WTC11 (cell line): ENCODE results near the gene OTUD3. TPM values are rescaled to one million over a fixed set of nuclear protein-coding genes. Genes with fewer than 3 reads are reported as not detected.
"Not testable (repeated sequence)": the region's sequence is repeated elsewhere in the genome, so short reads cannot be mapped to it uniquely, and the experiment has no call there.

ENCODE experiments used
- ATAC-seq: fragments of 200-7000 bp; cut with Tn5 transposase; 2 replicates; pipeline ENCODE4 v1.10.0; 2021; ENCODE audit warnings: mild to moderate bottlenecking, moderate library complexity
- CTCF ChIA-PET: fragments of 300-600 bp; sonication (Branson Sonifier 250); formaldehyde crosslinking; loops from one replicate; lab custom pipeline; 2021; ENCODE audit warnings: antibody characterized with exemption; lab: Charles Lee
- POLR2A ChIA-PET: fragments of 350-600 bp; sonication (Branson Sonifier 250); formaldehyde crosslinking; loops from one replicate; lab custom pipeline; 2021; ENCODE audit warnings: antibody characterized with exemption; lab: Charles Lee
- DNase-seq: peaks from one replicate; pipeline ENCODE4 v3.0.0; 2021; ENCODE audit warnings: low spot score
- H3K27ac Mint-ChIP-seq: 2 replicates; pipeline ENCODE4 v1.8.0; 2021; ENCODE audit warnings: mixed read lengths
- H3K27me3 Mint-ChIP-seq: 2 replicates; pipeline ENCODE4 v1.8.0; 2021; ENCODE audit warnings: low read depth, mild to moderate bottlenecking, moderate library complexity, mixed read lengths
- H3K36me3 Mint-ChIP-seq: 2 replicates; pipeline ENCODE4 v1.8.0; 2021; ENCODE audit warnings: mixed read lengths
- H3K4me1 Mint-ChIP-seq: 2 replicates; pipeline ENCODE4 v1.8.0; 2022; ENCODE audit warnings: mixed read lengths
- H3K4me3 Mint-ChIP-seq: 2 replicates; pipeline ENCODE4 v1.8.0; 2021; ENCODE audit warnings: mild to moderate bottlenecking, moderate library complexity, mixed read lengths
- H3K9me3 Mint-ChIP-seq: 2 replicates; pipeline ENCODE4 v1.8.0; 2021; ENCODE audit warnings: mixed read lengths
- AR ChIP-seq: fragments of 250-450 bp; sonication (Bioruptor Pico); IDR thresholded peaks from 2 replicates; pipeline ENCODE4 v1.9.0; 2021; ENCODE audit warnings: mild to moderate bottlenecking
- ATF2 ChIP-seq: sonication (generic); formaldehyde crosslinking; IDR thresholded peaks from 2 replicates; pipeline ENCODE4 v1.8.1; 2022; ENCODE audit warnings: low read depth, missing genetic modification reagents, borderline replicate concordance
- ATF6 ChIP-seq: sonication (generic); formaldehyde crosslinking; IDR thresholded peaks from 2 replicates; pipeline ENCODE4 v1.8.1; 2023; ENCODE audit warnings: mild to moderate bottlenecking, missing genetic modification reagents
- CDX4 ChIP-seq: fragments of 250-450 bp; sonication (Bioruptor Pico); IDR thresholded peaks from 2 replicates; pipeline ENCODE4 v1.9.0; 2021; ENCODE audit warnings: moderate library complexity, mild to moderate bottlenecking, inconsistent platforms, borderline replicate concordance
- ERG ChIP-seq: fragments of 250-450 bp; sonication (Bioruptor Pico); IDR thresholded peaks from 2 replicates; pipeline ENCODE4 v1.8.0; 2021; ENCODE audit warnings: mild to moderate bottlenecking
- ESRRA ChIP-seq: sonication (generic); formaldehyde crosslinking; IDR thresholded peaks from 2 replicates; pipeline ENCODE4 v1.8.1; 2022; ENCODE audit warnings: mild to moderate bottlenecking, missing genetic modification reagents, borderline replicate concordance
- ETV6 ChIP-seq: sonication (generic); formaldehyde crosslinking; IDR thresholded peaks from 2 replicates; pipeline ENCODE4 v1.8.1; 2022; ENCODE audit warnings: mild to moderate bottlenecking, missing genetic modification reagents
- GRHL2 ChIP-seq: fragments of 250-450 bp; sonication (Bioruptor Pico); IDR thresholded peaks from 2 replicates; pipeline ENCODE4 v1.8.0; 2022; ENCODE audit warnings: mild to moderate bottlenecking, moderate library complexity; ENCODE audit not compliant: insufficient replicate concordance, severe bottlenecking
- JAZF1 ChIP-seq: fragments of 250-450 bp; sonication (Bioruptor Pico); IDR thresholded peaks from 2 replicates; pipeline ENCODE4 v1.9.0; 2021; ENCODE audit warnings: moderate library complexity, mild to moderate bottlenecking, inconsistent platforms
- MYBL2 ChIP-seq: sonication (generic); formaldehyde crosslinking; IDR thresholded peaks from 2 replicates; pipeline ENCODE4 v1.8.1; 2023; ENCODE audit warnings: mild to moderate bottlenecking, moderate library complexity, missing genetic modification reagents
- NFE2L1 ChIP-seq: sonication (generic); formaldehyde crosslinking; IDR thresholded peaks from 2 replicates; pipeline ENCODE4 v1.8.1; 2023; ENCODE audit warnings: missing genetic modification reagents
- NR3C1 ChIP-seq: sonication (generic); formaldehyde crosslinking; conservative IDR thresholded peaks from 2 replicates; pipeline ENCODE4 v1.8.1; 2023; ENCODE audit warnings: low read depth, mild to moderate bottlenecking, missing genetic modification reagents
- PRRX2 ChIP-seq: fragments of 250-450 bp; sonication (Bioruptor Pico); IDR thresholded peaks from 2 replicates; pipeline ENCODE4 v1.8.0; 2021; ENCODE audit warnings: mild to moderate bottlenecking
- ZBTB21 ChIP-seq: sonication (generic); formaldehyde crosslinking; IDR thresholded peaks from 2 replicates; pipeline ENCODE4 v1.8.1; 2023; ENCODE audit warnings: mild to moderate bottlenecking, missing genetic modification reagents, borderline replicate concordance
- ZMAT4 ChIP-seq: fragments of 250-450 bp; sonication (Bioruptor Pico); IDR thresholded peaks from 2 replicates; pipeline ENCODE4 v1.9.0; 2021; ENCODE audit warnings: mild to moderate bottlenecking
- ZNF396 ChIP-seq: fragments of 250-450 bp; sonication (Bioruptor Pico); IDR thresholded peaks from 2 replicates; pipeline ENCODE4 v1.8.0; 2021; ENCODE audit warnings: mild to moderate bottlenecking, moderate library complexity, borderline replicate concordance
- ZNF512 ChIP-seq: sonication (generic); formaldehyde crosslinking; IDR thresholded peaks from 2 replicates; pipeline ENCODE4 v1.8.1; 2022; ENCODE audit warnings: missing genetic modification reagents, borderline replicate concordance
- ZSCAN18 ChIP-seq: fragments of 250-450 bp; sonication (Bioruptor Pico); IDR thresholded peaks from 2 replicates; pipeline ENCODE4 v2.1.2; 2022; ENCODE audit warnings: mild to moderate bottlenecking, moderate library complexity
- total RNA-seq: library from RNA; stranded (reverse); gene quantifications from 3 replicates; pipeline ENCODE4 v1.2.3, GENCODE V29; 2021

Gene OTUD3
- total RNA-seq, 1 experiment from 2014 or later = 16.1 TPM

- CTCF ChIA-PET = interaction anchor here (0.7 to 0.9 kb wide), 2 partner anchors 33 to 145 kb away, joined by 3 read pairs; partner anchors contain the start of gene OTUD3
- H3K36me3 Mint-ChIP-seq, H3K9me3 Mint-ChIP-seq, H3K4me3 Mint-ChIP-seq, DNase-seq, H3K27ac Mint-ChIP-seq, ATAC-seq: not testable (repeated sequence)
- H3K4me1 Mint-ChIP-seq = peaks cover 15% of the 10 kb centered on the region
- H3K27me3 Mint-ChIP-seq = peaks cover 25% of the 10 kb centered on the region
- POLR2A ChIA-PET = interaction anchor here (1.2 kb wide), 1 partner anchor 32 kb away, joined by 3 read pairs; no protein-coding TSS in a partner anchor
These were observed 32.9 kb upstream of the OTUD3 start for GRCh38 chr1:19849307-19849706.

- Mint-ChIP-seq H3K4me1 (peaks cover 8% of the 10 kb centered on the region), H3K27me3 (peaks cover 25% of the 10 kb centered on the region), H3K9me3 (no peaks in the 10 kb centered on the region), H3K4me3 (no peak overlapping the region), H3K27ac (no peak overlapping the region), H3K36me3 (no peaks in the 10 kb centered on the region)
- TF ChIP-seq ATF2 (CRISPR knock-in tag) (no peak), ZNF396 (CRISPR knock-in tag) (no peak), ETV6 (CRISPR knock-in tag) (no peak), MYBL2 (CRISPR knock-in tag) (no peak)
- CTCF ChIA-PET = interaction anchor here (0.6 kb wide), 1 partner anchor 61 kb away, joined by 5 read pairs; no protein-coding TSS in a partner anchor
- ATAC-seq (no peak), DNase-seq (no peak)
- POLR2A ChIA-PET = interaction anchor here (1.2 kb wide), 1 partner anchor 33 kb away, joined by 3 read pairs; no protein-coding TSS in a partner anchor
These were observed 32.0 kb upstream of the OTUD3 start for GRCh38 chr1:19850214-19850613.

- Mint-ChIP-seq H3K27ac (no peak overlapping the region), H3K4me3 (no peak overlapping the region), H3K36me3 (no peaks in the 10 kb centered on the region), H3K27me3 (peaks cover 25% of the 10 kb centered on the region), H3K9me3 (no peaks in the 10 kb centered on the region), H3K4me1 (0 out of 2 replicates have a peak, but pooled peaks cover 7% of the 10 kb centered on the region)
- ChIA-PET CTCF (interaction anchor here (1.2 kb wide), 1 partner anchor 30 kb away, joined by 6 read pairs; the partner anchor contains the start of gene OTUD3), POLR2A (no interaction called here)
- no peak for ATAC-seq
- no peak for DNase-seq
- no peak for TF ChIP-seq AR (CRISPR knock-in tag)
- no peak for TF ChIP-seq ZSCAN18
- no peak for TF ChIP-seq ZMAT4 (CRISPR knock-in tag)
- TF ChIP-seq CDX4 (CRISPR knock-in tag) = no peak
- TF ChIP-seq JAZF1 (CRISPR knock-in tag) = no peak
- no peak for TF ChIP-seq ERG (CRISPR knock-in tag)
- no peak for TF ChIP-seq PRRX2 (CRISPR knock-in tag)
- no peak for TF ChIP-seq ATF6 (CRISPR knock-in tag)
- no peak for TF ChIP-seq ESRRA (CRISPR knock-in tag)
- TF ChIP-seq NFE2L1 (CRISPR knock-in tag) = no peak
- no peak for TF ChIP-seq ZNF512 (CRISPR knock-in tag)
- TF ChIP-seq ZNF396 (CRISPR knock-in tag) = no peak
- no peak for TF ChIP-seq NR3C1
- TF ChIP-seq GRHL2 (CRISPR knock-in tag) = no peak
- no peak for TF ChIP-seq ZBTB21 (CRISPR knock-in tag)
- TF ChIP-seq, all 79 proteins: peak for 0
These were observed 30.2 kb upstream of the OTUD3 start for GRCh38 chr1:19852036-19852435.
